ENCODE measurements around the gene ERF. TPM values are rescaled to one million over a fixed set of nuclear protein-coding genes. Genes with fewer than 3 reads are reported as not detected.

Gene ERF
- total and polyA plus RNA-seq, 2 donors (not counting 3 experiments of a cell fraction or from before 2014, with no cell fraction given), result 102 to 117 TPM

- dilution Hi-C loops (cut with MboI; ENCODE audit: extremely low pct_ligation_motif_present, low sequenced_read_pairs) (no loop called here), intact Hi-C loops (cut with micrococcal nuclease) (no loop called here)
- no TSS peak for BruUV-seq (replicated peaks)
- CTCF ChIA-PET, result no interaction called here
- Histone ChIP-seq H3K36me3 (ENCODE audit: control insufficient read depth in 2 of 2, extremely low read depth in 1 of 2, insufficient read depth in 2 of 2, low read length in 2 of 2) (peaks cover 3 to 47% of the 10 kb centered on the region in 2 experiments), H3K4me3 (replicated peaks in 1 of 3; ENCODE audit: insufficient read depth in 1 of 3, low read depth in 1 of 3, low read length in 3 of 3) (no peak overlapping the region), H3K9ac (replicated peaks; ENCODE audit: extremely low read depth, insufficient read depth, low read length) (no peak overlapping the region), H3K27me3 (ENCODE audit: control insufficient read depth in 2 of 2, insufficient read depth in 2 of 2, low read length in 2 of 2) (no peaks in the 10 kb centered on the region), H3K27ac (ENCODE audit: insufficient read depth, low read depth, low read length) (no peak overlapping the region), H3K9me3 (replicated peaks; ENCODE audit: control insufficient read depth, insufficient read depth, low read length) (no peaks in the 10 kb centered on the region), H2AFZ (ENCODE audit: low read depth, low read length) (no peak overlapping the region), H3K4me2 (ENCODE audit: insufficient read depth, low read length) (no peak overlapping the region), H3K79me2 (ENCODE audit: control insufficient read depth, insufficient read depth, low read length) (no peaks in the 10 kb centered on the region), H3K4me1 (ENCODE audit: control insufficient read depth, extremely low read depth, insufficient read depth, low read length) (no peaks in the 10 kb centered on the region), H4K20me1 (replicated peaks; ENCODE audit: control insufficient read depth, extremely low read depth, insufficient read depth, low read length) (no peaks in the 10 kb centered on the region), H3K9me1 (replicated peaks; ENCODE audit: control insufficient read depth, extremely low read depth, insufficient read depth, low read length) (no peaks in the 10 kb centered on the region)
- TF ChIP-seq JUN (IDR thresholded peaks at IDR 0.05; ENCODE audit: borderline replicate concordance, insufficient read depth, insufficient read length, low read depth) (no peak), CTCF (IDR thresholded peaks at IDR 0.05; ENCODE audit: extremely low read depth in 1 of 2, insufficient read depth in 1 of 2, low read depth in 1 of 2, low read length in 2 of 2) (no peak), POLR2A (IDR thresholded peaks at IDR 0.05; ENCODE audit: low read depth, low read length) (no peak), POLR2AphosphoS5 (IDR thresholded peaks at IDR 0.05; ENCODE audit: insufficient read depth, low read depth, low read length) (no peak), EZH2 (IDR thresholded peaks at IDR 0.05; ENCODE audit: borderline replicate concordance, low read depth, low read length, severe bottlenecking) (no peak), MYC (IDR thresholded peaks at IDR 0.05; ENCODE audit: low read depth, low read length) (no peak), MAX (IDR thresholded peaks at IDR 0.05; ENCODE audit: insufficient read depth, insufficient read length) (no peak), FOS (IDR thresholded peaks at IDR 0.05; ENCODE audit: borderline replicate concordance, insufficient read depth, low read length) (no peak), GATA2 (IDR thresholded peaks at IDR 0.05; ENCODE audit: insufficient read depth, insufficient read length, low read depth, low read length) (no peak)
- POLR2A ChIA-PET, result no interaction called here
- DNase-seq (ENCODE audit: low read depth, low spot score) (no peak), FAIRE-seq (no peak)
Observed at GRCh38 chr19:42199440-42200115, 55.4 kb downstream of the ERF start.
